Hepatocyte (in vitro differentiated cells): ENCODE measurements around the gene CCDC27. TPM values are rescaled to one million over a fixed set of nuclear protein-coding genes. Genes with fewer than 3 reads are reported as not detected.

Experiments used
- DNase-seq: peaks from one replicate; pipeline ENCODE4 v3.0.0-alpha.2; 2016; ENCODE audit warnings: low spot score
- H2AFZ ChIP-seq: fragments of 200-600 bp; sonication (generic); 2 replicates; pipeline ENCODE4 v1.6.0; 2016; ENCODE audit warnings: antibody characterized with exemption, mild to moderate bottlenecking
- H3K27ac ChIP-seq: fragments of 200-600 bp; sonication (generic); 2 replicates; pipeline ENCODE4 v1.5.1; 2016; ENCODE audit warnings: mild to moderate bottlenecking
- H3K27me3 ChIP-seq: fragments of 200-600 bp; sonication (generic); 2 replicates; pipeline ENCODE4 v1.6.1; 2016
- H3K36me3 ChIP-seq: fragments of 200-600 bp; sonication (generic); replicated peaks from 2 replicates; pipeline ENCODE4 v1.5.1; 2016; ENCODE audit warnings: low read depth; ENCODE audit not compliant: insufficient read depth
- H3K4me1 ChIP-seq: fragments of 200-600 bp; sonication (generic); 2 replicates; pipeline ENCODE4 v1.5.1; 2016; ENCODE audit warnings: mild to moderate bottlenecking, moderate library complexity; ENCODE audit not compliant: insufficient read depth
- H3K4me2 ChIP-seq: fragments of 200-600 bp; sonication (generic); 2 replicates; pipeline ENCODE4 v1.6.0; 2016
- H3K4me3 ChIP-seq: fragments of 200-600 bp; sonication (generic); 2 replicates; pipeline ENCODE4 v1.5.1; 2016; ENCODE audit warnings: mild to moderate bottlenecking
- H3K79me2 ChIP-seq: fragments of 200-600 bp; sonication (generic); 2 replicates; pipeline ENCODE4 v1.6.0; 2017; ENCODE audit warnings: mild to moderate bottlenecking
- H3K9me2 ChIP-seq: fragments of 200-600 bp; sonication (generic); replicated peaks from 2 replicates; pipeline ENCODE4 v1.6.0; 2017; ENCODE audit warnings: mild to moderate bottlenecking; ENCODE audit not compliant: insufficient read depth
- H3K9me3 ChIP-seq: fragments of 200-600 bp; sonication (generic); 2 replicates; pipeline ENCODE4 v1.5.1; 2016; ENCODE audit warnings: low read depth, mild to moderate bottlenecking
- H4K20me1 ChIP-seq: fragments of 200-600 bp; sonication (generic); 2 replicates; pipeline ENCODE4 v1.6.0; 2016; ENCODE audit warnings: mild to moderate bottlenecking; ENCODE audit not compliant: insufficient read depth, poor library complexity, severe bottlenecking
- CTCF ChIP-seq: fragments of 200-600 bp; sonication (generic); IDR thresholded peaks from 2 replicates; pipeline ENCODE4 v1.5.1; 2016; ENCODE audit warnings: antibody characterized with exemption, mild to moderate bottlenecking; ENCODE audit not compliant: poor library complexity
- EZH2 ChIP-seq: fragments of 200-600 bp; sonication (generic); IDR thresholded peaks from 2 replicates; pipeline ENCODE4 v1.6.1; 2016; ENCODE audit warnings: antibody characterized with exemption, mild to moderate bottlenecking, borderline replicate concordance
- EZH2phosphoT487 ChIP-seq: fragments of 200-600 bp; sonication (generic); IDR thresholded peaks from one replicate; pipeline ENCODE4 v1.6.1; 2018; ENCODE audit warnings: antibody characterized with exemption, mild to moderate bottlenecking, low read depth, moderate library complexity; ENCODE audit not compliant: unreplicated experiment, severe bottlenecking
- WGBS: methylation state at CpG from one replicate; pipeline ENCODE4 v1.1.6; 2016; ENCODE audit warnings: low lambda C conversion rate; ENCODE audit errors: missing lambda C conversion rate; 5-methylcytosine and 5-hydroxymethylcytosine counted together
- polyA plus RNA-seq: library from polyadenylated mRNA; unstranded; fragments of >200 nt; fragmentation: Nextera tagmentation; extraction: Ambion mirVana; gene quantifications from 2 replicates; pipeline ENCODE4 v1.2.1, GENCODE V29; 2016
- total RNA-seq: library from RNA; depleted of rRNA; stranded (reverse); fragments of >200 nt; gene quantifications from 2 replicates; pipeline ENCODE4 v1.2.3, GENCODE V29; 2014

CCDC27 gene
- total and polyA plus RNA-seq, 2 experiments from 2014 or later = 0.17 to 0.59 TPM

GRCh38 chr1:3711381-3711779, 40.9 kb upstream of the CCDC27 start:
- H3K27me3 ChIP-seq = peaks cover 18% of the 10 kb centered on the region
- H3K9me3 ChIP-seq = no peaks in the 10 kb centered on the region
- no peak overlapping the region for H3K27ac ChIP-seq
- H3K36me3 ChIP-seq = no peaks in the 10 kb centered on the region
- no peak overlapping the region for H3K4me3 ChIP-seq
- no peaks in the 10 kb centered on the region for H3K79me2 ChIP-seq
- TF ChIP-seq CTCF (no peak), EZH2phosphoT487 (no peak), EZH2 (no peak)
- no peaks in the 10 kb centered on the region for H4K20me1 ChIP-seq
- no peak for DNase-seq
- H3K9me2 ChIP-seq = no peaks in the 10 kb centered on the region
- H3K4me1 ChIP-seq = peaks cover 4% of the 10 kb centered on the region
- WGBS = 74% methylated on average over 11 of the region's 11 CpGs
- H3K4me2 ChIP-seq = no peak overlapping the region
- no peak overlapping the region for H2AFZ ChIP-seq

DNA sequence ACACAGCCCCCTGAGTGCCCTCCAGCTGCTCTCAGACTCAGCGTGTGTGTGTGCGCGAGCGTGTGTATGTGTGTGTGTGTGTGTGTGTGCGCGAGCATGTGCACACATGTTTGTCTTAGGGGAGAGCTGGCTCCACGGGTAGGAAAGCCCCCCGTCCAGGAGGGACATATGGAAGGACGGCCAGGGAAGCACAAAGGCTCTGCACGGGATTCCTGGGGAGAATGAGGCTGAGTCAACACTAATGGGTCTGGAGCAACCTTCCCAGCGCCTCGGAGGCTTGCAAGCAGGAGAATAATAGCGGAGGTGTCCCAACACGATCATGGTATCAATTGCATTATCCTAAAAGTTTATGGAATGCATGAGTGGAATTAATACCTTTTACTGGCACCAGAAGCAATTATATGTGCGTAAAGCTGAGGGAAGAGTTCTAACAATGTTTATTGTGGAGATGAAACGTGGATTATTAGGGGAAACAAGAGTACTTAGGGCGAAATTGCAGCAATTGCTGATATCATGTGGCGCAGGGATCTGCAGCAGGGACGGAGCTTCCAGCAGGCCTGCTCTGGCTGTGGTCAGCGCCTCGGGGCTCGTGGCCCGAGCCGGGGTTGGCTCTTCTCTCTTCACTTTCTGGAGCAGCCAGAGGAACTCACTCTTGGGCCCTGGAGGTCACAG, 40.3 kb upstream of the CCDC27 start:
- Histone ChIP-seq H3K4me1 (peaks cover 4% of the 10 kb centered on the region), H3K9me3 (no peaks in the 10 kb centered on the region), H3K79me2 (no peaks in the 10 kb centered on the region), H3K36me3 (no peaks in the 10 kb centered on the region), H2AFZ (no peak overlapping the region), H3K4me3 (no peak overlapping the region), H3K27ac (no peak overlapping the region), H3K9me2 (no peaks in the 10 kb centered on the region), H3K4me2 (no peak overlapping the region), H4K20me1 (no peaks in the 10 kb centered on the region), H3K27me3 (peaks cover 18% of the 10 kb centered on the region)
- WGBS = 59% methylated on average over 24 of the region's 24 CpGs
- no peak for DNase-seq
- TF ChIP-seq CTCF = no peak
- no peak for TF ChIP-seq EZH2phosphoT487
- TF ChIP-seq EZH2 = no peak

DNA sequence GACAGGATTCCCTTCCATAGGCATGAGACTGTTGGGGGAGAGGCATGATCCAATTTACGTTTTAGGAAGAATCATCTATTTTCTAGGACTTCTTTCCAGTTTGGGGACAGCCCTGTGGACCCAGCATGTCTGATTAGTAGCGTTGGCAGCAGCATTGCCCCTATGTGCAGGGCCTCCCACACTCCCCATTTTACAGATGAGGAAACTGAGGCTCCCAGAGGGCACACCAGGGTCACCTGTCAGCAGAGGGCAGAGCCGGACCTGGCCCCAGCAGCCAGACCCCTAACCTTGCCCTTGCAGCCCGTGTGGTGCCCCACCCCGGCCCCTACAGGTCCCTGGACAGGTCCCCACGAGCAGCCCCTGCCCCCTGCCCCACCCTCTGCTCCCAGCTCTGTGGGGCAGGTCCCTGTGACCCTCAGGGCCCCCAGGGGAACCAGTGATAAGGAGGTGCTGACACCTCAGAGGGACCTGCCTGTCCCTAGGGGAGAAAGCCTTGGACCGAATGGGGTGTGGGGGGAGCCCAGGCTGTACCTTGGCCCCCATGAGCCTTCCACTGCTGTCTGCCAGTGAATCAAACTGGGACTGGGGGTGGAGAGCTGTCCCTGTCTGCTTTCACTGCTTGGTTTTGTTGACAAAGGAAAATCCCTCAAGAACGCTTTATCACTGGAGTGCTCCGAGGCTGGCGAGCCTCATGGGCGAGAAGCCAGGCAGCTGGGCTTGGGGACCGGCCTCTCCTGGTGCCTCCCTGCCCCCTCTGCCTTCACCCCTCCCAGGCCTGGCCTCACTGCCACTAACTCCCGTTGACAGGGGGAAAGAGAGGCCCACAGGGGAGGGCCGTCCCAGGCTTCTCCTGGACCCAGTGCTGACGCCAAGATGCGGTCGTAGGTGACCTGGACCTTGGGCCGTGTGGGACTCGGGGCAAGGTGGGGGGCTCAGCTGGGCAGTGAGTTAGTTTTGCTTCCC, 39.4 kb upstream of the CCDC27 start:
- Histone ChIP-seq H3K4me1 (peaks cover 4% of the 10 kb centered on the region), H3K9me2 (no peaks in the 10 kb centered on the region), H3K9me3 (no peaks in the 10 kb centered on the region), H3K27ac (no peak overlapping the region), H4K20me1 (no peaks in the 10 kb centered on the region), H3K27me3 (peaks cover 11% of the 10 kb centered on the region), H3K4me2 (no peak overlapping the region), H3K79me2 (no peaks in the 10 kb centered on the region), H3K4me3 (no peak overlapping the region), H3K36me3 (no peaks in the 10 kb centered on the region), H2AFZ (no peak overlapping the region)
- TF ChIP-seq EZH2 (no peak), CTCF (no peak), EZH2phosphoT487 (no peak)
- no peak for DNase-seq
- 61% methylated on average over 17 of the region's 19 CpGs for WGBS
